ENCODE results near the gene MIP. TPM values are rescaled to one million over a fixed set of nuclear protein-coding genes. Genes with fewer than 3 reads are reported as not detected.
"Not testable (repeated sequence)": the region's sequence is repeated elsewhere in the genome, so short reads cannot be mapped to it uniquely, and the experiment has no call there.

MIP gene
- total and polyA plus RNA-seq, 2 donors (not counting 3 experiments of a cell fraction or from before 2014, with no cell fraction given) = 0.18 TPM; not detected in 1

- H3K27me3 ChIP-seq (ENCODE audit: control insufficient read depth in 2 of 2, insufficient read depth in 2 of 2, low read length in 2 of 2); H3K4me2 ChIP-seq (ENCODE audit: insufficient read depth, low read length); H2AFZ ChIP-seq (ENCODE audit: low read depth, low read length); DNase-seq (ENCODE audit: low read depth, low spot score); H3K9me1 ChIP-seq (replicated peaks; ENCODE audit: control insufficient read depth, extremely low read depth, insufficient read depth, low read length); H3K9ac ChIP-seq (replicated peaks; ENCODE audit: extremely low read depth, insufficient read depth, low read length); dilution Hi-C loops (cut with MboI; ENCODE audit: extremely low pct_ligation_motif_present, low sequenced_read_pairs); H3K79me2 ChIP-seq (ENCODE audit: control insufficient read depth, insufficient read depth, low read length); CTCF ChIA-PET; H3K4me1 ChIP-seq (ENCODE audit: control insufficient read depth, extremely low read depth, insufficient read depth, low read length); H4K20me1 ChIP-seq (replicated peaks; ENCODE audit: control insufficient read depth, extremely low read depth, insufficient read depth, low read length); FAIRE-seq; intact Hi-C loops (cut with micrococcal nuclease); H3K36me3 ChIP-seq (ENCODE audit: control insufficient read depth in 2 of 2, extremely low read depth in 1 of 2, insufficient read depth in 2 of 2, low read length in 2 of 2); H3K4me3 ChIP-seq (replicated peaks in 1 of 3; ENCODE audit: insufficient read depth in 1 of 3, low read depth in 1 of 3, low read length in 3 of 3); H3K27ac ChIP-seq (ENCODE audit: insufficient read depth, low read depth, low read length); H3K9me3 ChIP-seq (replicated peaks; ENCODE audit: control insufficient read depth, insufficient read depth, low read length); POLR2A ChIA-PET; BruUV-seq (replicated peaks): not testable (repeated sequence)
Measured at GRCh38 chr12:56499452-56499851, 45.0 kb upstream of the MIP start.

GRCh38 chr12:56498126-56498902, 43.9 kb upstream of the MIP start:
- FAIRE-seq; dilution Hi-C loops (cut with MboI; ENCODE audit: extremely low pct_ligation_motif_present, low sequenced_read_pairs); BruUV-seq (replicated peaks); H3K9me1 ChIP-seq (replicated peaks; ENCODE audit: control insufficient read depth, extremely low read depth, insufficient read depth, low read length); H3K4me1 ChIP-seq (ENCODE audit: control insufficient read depth, extremely low read depth, insufficient read depth, low read length); H3K9me3 ChIP-seq (replicated peaks; ENCODE audit: control insufficient read depth, insufficient read depth, low read length); H3K27ac ChIP-seq (ENCODE audit: insufficient read depth, low read depth, low read length); H2AFZ ChIP-seq (ENCODE audit: low read depth, low read length); POLR2A ChIA-PET; H3K36me3 ChIP-seq (ENCODE audit: control insufficient read depth in 2 of 2, extremely low read depth in 1 of 2, insufficient read depth in 2 of 2, low read length in 2 of 2); H3K9ac ChIP-seq (replicated peaks; ENCODE audit: extremely low read depth, insufficient read depth, low read length); intact Hi-C loops (cut with micrococcal nuclease); H3K27me3 ChIP-seq (ENCODE audit: control insufficient read depth in 2 of 2, insufficient read depth in 2 of 2, low read length in 2 of 2); CTCF ChIA-PET; H3K4me3 ChIP-seq (replicated peaks in 1 of 3; ENCODE audit: insufficient read depth in 1 of 3, low read depth in 1 of 3, low read length in 3 of 3); H3K79me2 ChIP-seq (ENCODE audit: control insufficient read depth, insufficient read depth, low read length); H3K4me2 ChIP-seq (ENCODE audit: insufficient read depth, low read length); DNase-seq (ENCODE audit: low read depth, low spot score); H4K20me1 ChIP-seq (replicated peaks; ENCODE audit: control insufficient read depth, extremely low read depth, insufficient read depth, low read length): not testable (repeated sequence)
